GM19455 (cell line): Measurements from ENCODE around the gene SHKBP1.
"Not testable (repeated sequence)": the region's sequence is repeated elsewhere in the genome, so short reads cannot be mapped to it uniquely, and the experiment has no call there.

Experiments used
- ATAC-seq: cut with Tn5 transposase; IDR thresholded peaks from one replicate; pipeline ENCODE4 v1.9.1; 2021; ENCODE audit not compliant: unreplicated experiment

Gene SHKBP1

GRCh38 chr19:40582467-40582866 is 5.8 kb downstream of the SHKBP1 start:
- no peak for ATAC-seq

GRCh38 chr19:40583283-40583682 is 6.6 kb downstream of the SHKBP1 start:
- no peak for ATAC-seq

GRCh38 chr19:40584007-40584406 is 7.3 kb downstream of the SHKBP1 start:
- no peak for ATAC-seq

GRCh38 chr19:40585241-40585981 is 8.7 kb downstream of the SHKBP1 start:
- ATAC-seq = no peak

GRCh38 chr19:40585982-40586422 is 9.3 kb downstream of the SHKBP1 start:
- ATAC-seq = no peak

GRCh38 chr19:40586611-40587010 is 9.9 kb downstream of the SHKBP1 start:
- ATAC-seq = no peak

- ATAC-seq = no peak
Observed at GRCh38 chr19:40588110-40588854, 11.6 kb downstream of the SHKBP1 start.

- ATAC-seq = no peak
Observed at GRCh38 chr19:40588926-40589569, 12.4 kb downstream of the SHKBP1 start.

GRCh38 chr19:40589591-40590429 is 13.1 kb downstream of the SHKBP1 start:
- no peak for ATAC-seq

GRCh38 chr19:40590464-40591265 is 14.0 kb downstream of the SHKBP1 start:
- ATAC-seq = no peak

- ATAC-seq = not testable (repeated sequence)
Observed at GRCh38 chr19:40591724-40592123, 15.1 kb downstream of the SHKBP1 start.

GRCh38 chr19:40592170-40592569 is 15.5 kb downstream of the SHKBP1 start:
- no peak for ATAC-seq

- no peak for ATAC-seq
Observed at GRCh38 chr19:40594255-40594654, 17.6 kb downstream of the SHKBP1 start.

- no peak for ATAC-seq
Observed at GRCh38 chr19:40594657-40595091, 18.0 kb downstream of the SHKBP1 start.

GRCh38 chr19:40596608-40597328 is 20.1 kb downstream of the SHKBP1 start:
- no peak for ATAC-seq

- no peak for ATAC-seq
Observed at GRCh38 chr19:40597329-40597838, 20.7 kb downstream of the SHKBP1 start.

- no peak for ATAC-seq
Observed at GRCh38 chr19:40598121-40598917, 21.6 kb downstream of the SHKBP1 start.

GRCh38 chr19:40598918-40599307 is 22.2 kb downstream of the SHKBP1 start:
- ATAC-seq = no peak
